SW 1271 (cell line): ENCODE data around the gene HSDL1.

ENCODE experiments used
- DNase-seq, 2 experiments: peaks; one replicate each; lab custom pipeline; 2025; lab: John Stamatoyannopoulos, UW

The HSDL1 gene

DNA sequence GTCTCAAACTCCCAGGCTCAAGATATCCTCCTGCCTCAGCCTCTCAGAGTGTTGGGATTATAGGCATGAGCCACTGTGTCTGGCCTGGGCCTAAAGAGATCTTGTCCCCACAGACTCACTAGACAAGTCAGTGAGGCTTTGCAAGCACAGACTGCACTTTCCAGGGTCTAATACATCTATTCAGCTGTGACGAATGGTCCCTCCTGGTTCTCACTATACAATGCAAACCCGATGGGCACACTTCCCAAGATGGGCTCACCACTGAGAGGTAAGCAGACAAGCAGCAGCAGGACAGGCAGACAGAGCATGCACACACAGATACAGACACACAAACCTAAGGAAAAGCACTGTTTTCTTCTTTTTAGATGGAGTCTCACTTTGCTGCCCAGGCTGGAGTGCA is 37.1 kb downstream of the HSDL1 start:
- DNase-seq: no peak

DNA sequence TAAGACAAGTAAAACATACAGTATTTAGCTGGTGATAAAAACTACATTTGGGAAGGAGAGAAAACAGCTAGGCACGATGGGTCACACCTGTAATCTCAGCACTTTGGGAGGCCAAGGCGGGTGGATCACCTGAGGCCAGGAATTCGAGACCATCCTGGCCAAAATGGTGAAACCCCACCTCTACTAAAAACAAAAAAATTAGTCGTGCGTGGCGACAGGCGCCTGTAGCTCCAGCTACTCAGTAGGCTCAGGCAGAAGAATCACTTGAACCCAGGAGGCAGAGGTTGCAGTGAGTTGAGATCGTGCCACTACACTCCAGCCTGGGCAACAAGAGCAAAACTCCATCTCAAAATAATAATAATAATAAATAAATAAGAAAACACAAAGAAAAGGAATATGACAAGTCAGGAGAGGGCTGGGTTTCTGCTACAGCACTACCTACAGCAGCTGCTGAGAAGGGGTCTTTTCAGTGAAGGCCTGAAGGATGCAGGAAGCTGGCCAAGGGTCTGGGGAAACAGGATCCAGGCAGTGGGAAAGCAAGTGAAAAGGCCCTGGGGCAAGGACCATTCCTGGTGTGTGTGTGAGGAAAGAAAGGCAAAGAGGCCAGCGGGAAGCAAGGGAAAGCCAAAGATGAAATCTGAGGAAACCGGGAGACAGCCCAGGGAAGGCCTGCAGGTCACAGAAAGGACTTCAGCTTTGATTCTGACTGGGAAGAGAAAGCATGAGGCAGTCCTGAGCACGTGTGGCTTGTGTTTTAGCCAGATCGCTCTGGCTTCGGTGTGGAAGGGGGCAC is 38.8 kb downstream of the HSDL1 start:
- no peak for DNase-seq

DNA sequence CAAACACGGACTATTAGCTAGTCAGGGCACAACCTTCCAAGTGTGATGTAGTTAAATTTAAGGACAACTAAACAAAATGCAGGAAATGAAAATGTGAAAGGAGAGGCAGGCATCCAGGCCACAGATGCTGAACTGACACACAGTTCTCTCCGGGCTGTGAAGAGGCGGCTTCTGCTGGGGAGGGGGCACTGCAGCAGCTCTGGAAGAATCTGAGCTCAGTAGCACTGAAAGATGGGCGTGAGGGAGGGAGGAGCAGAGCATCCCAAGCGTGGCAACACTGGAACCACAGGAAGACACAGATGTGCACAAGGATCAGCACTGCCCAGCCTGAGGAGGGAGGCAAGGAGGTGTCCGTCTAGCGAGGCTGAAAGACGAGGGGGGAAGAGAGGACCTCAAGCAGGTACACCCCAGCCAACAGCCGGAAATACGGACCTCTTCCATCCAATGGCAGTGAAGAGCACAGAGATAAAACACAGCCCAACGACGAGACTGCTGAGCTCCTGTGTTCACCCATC is 39.6 kb downstream of the HSDL1 start:
- DNase-seq: no peak

DNA sequence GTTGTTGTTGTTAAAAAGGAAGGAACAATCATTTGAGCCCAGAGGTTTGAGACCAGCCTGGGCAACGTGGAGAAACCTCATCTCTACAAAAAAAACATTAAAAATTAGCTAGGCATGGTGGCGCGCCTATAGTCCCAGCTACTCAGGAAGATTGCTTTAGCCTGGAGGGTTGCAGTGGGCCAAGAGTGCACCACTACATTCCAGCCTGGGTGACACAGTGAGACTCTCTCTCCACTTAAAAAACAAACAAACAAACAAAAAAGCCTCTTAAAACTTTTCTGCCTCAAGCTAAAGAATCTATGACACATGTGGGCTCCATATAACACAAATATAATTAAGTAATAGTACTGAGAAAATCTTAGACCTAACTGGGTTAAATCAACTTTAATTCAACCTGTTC is 40.7 kb downstream of the HSDL1 start:
- DNase-seq: no peak

DNA sequence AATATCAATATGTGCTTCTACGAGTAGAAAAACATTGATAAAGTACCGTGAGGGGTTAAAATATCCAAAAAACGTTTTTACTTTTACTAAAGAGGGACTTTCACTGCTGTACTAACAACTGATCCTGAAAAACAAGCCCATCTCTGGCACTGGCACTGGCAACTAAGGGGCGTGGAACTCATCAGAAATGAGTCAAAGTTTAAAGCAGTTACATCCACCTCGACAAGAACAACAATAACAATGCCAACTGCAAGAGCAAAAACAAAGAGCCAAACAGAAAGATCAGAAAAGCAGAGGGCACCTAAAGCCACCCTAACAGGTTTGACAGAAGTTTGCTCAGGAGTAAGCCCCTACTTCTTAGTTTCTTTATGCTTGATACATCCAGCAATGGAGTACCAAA is 41.3 kb downstream of the HSDL1 start:
- no peak for DNase-seq

DNA sequence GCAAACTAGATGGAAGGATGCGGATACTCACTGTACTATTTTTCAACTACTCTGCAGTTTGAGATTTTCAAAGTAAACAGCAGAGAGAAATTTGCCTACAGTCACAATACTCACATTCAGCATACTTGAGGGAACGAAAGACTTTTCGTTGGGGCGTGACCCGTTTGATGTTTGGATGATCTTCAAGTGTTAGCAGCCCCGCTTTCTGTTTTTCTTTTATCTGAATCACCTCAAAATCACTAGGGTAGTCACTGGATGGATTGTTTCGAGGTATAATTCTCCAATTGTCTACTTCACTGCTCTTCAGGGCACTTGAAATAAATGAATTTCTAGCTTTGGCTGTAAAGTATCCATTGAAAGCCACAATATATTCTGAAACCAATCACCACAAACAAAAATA is 46.0 kb downstream of the HSDL1 start:
- no peak for DNase-seq

DNA sequence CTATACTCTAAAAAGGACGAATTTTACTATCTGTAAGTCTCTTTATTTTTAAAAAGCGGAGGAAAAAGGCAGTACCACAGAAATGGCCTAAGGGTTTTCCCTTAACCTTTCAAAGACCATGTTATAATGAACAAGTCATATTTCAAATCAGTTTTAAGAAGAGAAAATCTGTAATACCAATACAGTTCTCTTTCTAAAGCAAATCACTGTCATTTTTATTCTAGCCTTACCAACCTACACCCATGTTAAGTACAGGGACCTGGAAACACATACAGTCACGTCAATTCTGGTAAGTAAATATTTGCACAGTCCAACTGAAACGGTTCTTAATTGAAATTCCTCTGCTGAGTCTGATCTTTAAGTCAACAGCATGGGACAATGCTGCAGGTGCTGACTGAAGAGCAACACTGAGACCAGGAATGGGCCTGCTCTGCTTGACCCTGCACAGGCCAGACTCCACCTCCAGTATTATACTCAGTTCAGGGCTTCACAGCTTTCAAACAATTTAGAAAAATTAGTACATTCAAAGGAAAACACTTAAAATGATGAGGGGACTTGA is 48.5 kb downstream of the HSDL1 start:
- no peak for DNase-seq

DNA sequence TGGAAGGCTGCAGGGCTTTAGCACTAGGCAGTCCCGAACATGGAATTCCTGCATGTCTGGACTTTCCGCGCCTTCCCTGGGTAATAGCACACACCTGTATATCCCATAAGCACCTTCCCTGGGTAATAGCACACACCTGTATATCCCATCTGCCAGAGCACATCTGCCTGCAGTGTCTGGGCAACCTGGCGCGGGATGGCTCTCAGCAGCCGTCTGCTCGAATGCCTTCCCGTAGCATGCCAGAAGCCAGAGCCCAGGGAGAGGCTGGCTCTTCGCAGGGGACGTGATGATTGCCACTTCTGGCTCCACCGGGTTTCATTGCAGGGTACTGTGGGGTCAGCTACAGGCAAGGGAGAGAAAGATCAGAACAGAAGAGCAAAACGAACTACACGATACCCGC is 49.5 kb downstream of the HSDL1 start:
- DNase-seq: no peak

DNA sequence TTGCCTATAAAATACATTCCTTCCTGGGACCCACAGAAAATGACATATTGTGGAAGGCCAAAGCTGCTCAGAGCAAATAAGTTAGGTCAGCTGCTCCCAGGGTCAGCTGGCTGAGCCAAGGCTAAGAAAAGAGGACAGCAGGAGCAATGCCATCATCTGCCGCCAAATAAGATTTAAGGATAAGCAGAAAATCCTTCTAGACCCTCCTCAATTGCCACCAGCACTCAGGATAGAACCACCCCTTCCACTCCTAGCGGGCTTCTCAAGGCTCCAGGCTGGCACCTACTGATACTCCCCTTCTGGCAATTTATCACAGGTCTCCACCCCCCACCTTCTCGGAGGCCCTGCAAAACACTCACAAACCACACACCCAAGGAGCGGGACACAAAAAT is 51.1 kb downstream of the HSDL1 start:
- no peak for DNase-seq

DNA sequence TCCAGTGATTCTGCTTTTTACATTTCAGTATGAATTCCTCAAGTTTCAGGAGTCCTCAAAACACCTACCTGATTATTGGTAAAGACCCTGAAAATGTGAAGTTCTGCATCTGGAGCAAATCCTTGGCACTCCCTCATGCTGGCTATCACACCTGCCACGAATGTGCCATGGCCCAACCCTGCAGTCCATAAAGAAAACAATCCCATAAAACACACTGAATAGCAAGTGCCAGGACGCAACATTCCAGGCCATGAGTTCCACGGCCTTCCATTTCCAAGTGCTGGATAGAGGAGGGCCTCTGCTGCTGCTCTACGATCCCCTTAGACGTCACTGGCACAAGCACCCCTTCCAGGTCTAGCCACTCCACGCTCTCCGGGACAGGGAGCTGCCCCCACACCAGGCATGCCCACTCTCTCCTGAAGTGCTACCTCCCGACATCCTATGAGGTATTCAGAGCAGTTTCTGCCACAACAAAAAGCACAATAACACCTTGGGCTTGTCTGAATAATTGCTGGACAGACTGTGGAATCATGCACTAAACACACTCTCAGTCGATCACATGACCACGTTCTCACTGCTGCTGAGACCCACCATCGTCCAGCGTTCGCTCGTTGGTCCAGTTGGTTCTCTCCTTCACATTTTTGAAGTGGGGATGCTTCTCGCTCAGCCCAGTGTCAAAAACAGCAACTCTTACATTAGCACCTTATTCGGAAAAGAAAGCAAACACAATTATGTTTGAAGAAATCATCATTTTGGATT is 51.7 kb downstream of the HSDL1 start:
- no peak for DNase-seq

DNA sequence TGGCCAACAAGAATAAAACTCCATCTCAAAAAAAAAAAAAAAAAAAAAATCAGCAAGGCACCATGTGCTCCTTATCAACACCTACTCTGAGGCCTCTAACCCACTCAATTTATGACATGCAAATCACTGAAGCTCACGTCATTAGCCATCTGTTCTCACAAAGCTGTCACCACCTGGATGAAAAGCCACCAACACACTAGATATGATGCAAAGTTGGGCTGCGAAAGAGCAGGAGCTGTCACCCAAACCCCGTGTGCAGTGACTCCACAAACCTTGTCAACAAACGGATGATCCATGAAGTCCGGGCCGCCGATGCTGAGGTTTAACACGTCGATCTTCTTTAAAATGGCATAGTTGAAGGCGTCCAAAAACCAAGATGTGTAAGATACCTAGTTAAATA is 53.5 kb downstream of the HSDL1 start:
- no peak for DNase-seq

DNA sequence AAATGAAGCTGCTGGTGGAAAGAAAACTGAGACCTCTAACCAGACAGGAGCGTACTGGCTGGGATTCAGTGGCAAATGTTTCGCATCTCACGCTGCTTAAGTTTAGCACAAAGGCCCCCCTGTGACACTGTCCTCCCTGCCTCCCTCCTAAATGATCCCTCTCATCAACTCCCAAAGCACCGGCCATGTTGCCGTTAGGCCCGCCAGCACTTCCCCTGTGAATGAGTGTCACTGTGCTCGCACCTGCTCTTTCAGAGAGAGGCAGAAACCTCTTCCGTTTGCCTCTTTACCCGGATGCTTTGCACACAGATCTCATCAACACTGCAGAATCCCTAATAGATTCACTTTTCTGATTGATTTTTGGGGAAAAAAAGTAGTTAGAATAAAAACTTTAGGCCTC is 54.8 kb downstream of the HSDL1 start:
- no peak for DNase-seq

DNA sequence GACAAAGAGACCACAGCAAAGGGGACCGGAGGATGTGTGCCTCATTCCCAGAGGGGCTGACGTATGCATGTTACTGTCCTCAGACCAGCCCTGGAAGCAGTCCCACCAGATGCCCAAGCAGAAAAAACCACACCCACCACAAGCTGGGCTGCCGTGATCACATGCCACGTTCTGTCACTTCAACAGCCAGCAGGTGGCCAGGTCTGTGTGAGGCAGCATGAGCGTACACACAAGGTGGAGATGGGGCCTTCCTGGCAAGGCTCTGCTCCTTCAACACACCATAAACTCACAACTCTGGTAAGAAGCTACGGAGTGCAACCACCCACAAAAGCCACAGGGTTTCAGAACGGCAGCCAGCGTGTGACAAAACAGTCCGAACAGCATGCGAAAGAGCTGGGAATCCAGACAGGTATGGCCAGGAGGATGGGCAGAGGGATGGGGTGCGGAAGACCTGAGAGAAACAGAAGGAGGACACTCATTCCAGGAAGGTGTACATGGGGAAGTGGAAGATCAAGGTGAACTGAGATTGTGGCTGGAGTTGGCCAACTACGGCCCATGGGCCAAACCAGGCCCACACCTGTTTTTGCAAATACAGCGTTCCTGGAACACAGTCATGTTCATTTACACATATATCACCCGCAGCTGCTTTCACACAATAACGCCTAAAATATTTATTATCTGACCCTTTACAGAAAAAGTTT is 56.1 kb downstream of the HSDL1 start:
- no peak for DNase-seq

DNA sequence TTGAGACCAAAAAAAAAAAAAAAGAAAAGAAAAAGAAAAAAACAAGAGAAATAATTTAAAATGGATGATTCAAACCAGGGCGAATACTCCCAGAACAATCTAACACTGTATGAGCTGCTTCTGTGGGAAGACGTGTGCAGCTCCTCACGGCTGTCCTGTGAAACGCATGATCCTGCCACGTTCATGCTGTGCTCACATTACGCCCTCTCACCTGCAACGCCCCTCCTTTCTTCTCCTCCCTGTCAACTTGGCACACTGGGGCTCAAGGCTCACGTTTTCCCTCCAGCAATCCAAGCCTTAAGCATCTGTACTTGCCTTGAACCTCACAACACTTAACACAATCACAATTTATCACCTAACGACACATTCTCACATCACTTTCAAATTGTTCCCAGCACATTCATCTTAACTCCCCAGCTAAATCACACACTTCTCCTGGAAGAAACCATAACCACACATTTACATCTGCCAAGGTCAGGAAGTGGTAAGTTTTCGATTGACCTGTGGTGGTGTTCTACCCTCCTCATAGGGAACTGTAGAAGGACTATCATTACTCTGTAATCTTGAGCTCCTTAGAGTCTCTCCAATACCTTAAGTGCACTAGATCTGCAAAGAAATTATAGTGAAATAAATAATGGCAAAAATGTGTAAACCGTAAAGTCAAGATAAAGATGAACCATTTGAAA is 57.4 kb downstream of the HSDL1 start:
- no peak for DNase-seq

DNA sequence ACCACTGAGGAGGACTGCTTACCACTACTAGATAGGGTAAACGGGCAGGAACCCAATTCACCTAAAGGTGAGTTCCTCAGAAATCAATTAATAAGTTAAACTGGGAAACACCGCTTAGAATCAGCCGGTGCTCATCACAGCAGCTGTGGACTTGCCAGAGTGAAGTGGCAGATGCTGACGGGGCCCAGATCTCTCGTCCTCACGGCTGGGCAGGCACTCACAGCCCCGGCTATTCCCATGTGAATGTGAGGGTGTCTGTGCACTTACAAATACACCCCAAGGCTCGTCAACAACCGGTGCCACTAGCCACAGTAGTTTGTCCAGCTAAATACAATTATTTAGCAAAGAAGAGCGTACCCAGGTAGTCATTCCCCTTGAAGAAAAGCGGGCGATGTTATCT is 58.0 kb downstream of the HSDL1 start:
- no peak for DNase-seq

DNA sequence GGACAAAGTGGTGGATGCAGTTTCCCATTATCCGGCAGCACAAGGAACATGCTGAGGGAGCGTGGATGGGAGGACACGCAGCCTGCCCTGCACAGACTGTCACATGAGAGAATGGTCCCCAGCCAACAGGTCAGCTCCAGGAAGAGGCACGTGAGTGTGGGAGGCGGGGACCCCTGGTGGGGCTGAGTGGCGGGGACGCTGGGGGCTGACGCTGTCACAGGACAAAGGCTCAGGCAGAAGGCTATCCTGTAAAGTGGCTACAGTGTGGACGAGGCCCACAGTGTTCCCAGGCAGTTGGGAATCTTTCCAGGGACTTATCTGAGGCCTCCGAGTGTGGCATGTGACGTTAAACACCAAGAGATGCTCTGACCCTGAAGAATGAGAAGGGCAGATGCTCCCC is 58.6 kb downstream of the HSDL1 start:
- no peak for DNase-seq

DNA sequence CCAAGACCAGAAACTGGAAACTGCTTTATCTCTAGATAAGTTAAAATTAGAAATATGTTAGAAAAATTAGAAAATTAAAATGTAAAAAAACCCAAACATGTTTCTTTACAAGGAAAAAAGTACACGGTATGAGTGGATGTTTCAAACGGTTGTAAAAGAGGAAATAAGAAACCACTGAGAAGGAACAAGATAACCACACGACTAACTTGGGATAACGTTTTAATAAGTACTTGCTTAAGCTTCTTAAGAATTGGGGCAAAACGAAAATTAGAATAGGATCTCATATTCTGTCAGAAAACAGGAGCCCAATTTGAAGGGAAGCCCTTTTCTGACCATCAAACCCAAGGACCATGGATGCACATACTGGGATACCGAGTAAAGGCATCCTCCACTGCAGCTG is 59.2 kb downstream of the HSDL1 start:
- DNase-seq: no peak

DNA sequence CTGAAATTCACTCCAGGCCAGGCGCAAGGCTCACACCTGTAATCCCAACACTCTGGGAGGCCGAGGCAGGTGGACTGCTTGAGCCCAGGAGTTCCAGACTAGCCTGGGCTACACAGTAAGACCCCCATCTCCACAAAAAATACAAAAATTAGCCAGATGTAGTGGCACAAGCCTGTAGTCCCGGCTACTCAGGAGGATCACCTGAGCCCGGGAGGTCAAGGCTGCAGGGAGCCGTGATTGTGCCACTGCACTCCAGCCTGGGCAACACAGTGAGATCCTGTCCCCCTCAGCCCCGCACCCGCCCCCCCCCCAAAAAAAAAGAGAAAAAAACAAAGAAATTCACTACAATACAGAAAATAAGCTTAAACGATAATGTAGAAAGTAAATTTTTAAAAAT is 59.7 kb downstream of the HSDL1 start:
- no peak for DNase-seq

DNA sequence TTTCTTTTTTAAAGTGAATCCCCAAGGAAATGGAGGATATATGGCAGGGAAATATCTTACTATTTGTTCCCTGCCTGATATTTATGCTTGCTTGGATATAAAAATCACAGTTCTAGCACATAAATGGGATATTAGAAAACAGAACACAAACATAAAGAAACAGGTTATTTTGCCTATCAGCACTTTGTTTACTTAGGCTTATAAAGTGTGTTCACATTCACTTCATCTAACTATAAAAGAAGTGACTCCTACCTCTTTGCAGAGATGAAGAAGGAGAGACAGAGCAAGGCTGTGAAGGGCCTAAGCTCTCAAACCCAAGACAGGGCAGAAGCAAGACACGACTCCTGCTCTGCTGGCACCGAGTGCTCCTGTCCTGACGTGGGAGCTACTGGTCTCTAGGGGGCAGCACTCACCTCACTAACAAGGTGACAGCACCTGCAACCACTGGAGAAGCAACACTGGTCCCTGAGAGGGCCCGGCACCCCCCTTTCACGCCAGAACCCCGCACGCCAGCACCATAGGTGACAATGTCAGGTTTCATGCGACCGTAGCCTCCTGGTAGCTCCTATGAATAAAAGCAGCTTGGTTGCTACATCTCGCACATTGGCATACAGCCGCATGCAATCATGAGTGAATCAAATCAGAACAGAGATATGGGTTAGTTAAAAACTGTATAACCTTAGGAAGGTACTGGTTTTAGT is 60.3 kb downstream of the HSDL1 start:
- DNase-seq: peak in 1 of 2 experiments; percentile 53

DNA sequence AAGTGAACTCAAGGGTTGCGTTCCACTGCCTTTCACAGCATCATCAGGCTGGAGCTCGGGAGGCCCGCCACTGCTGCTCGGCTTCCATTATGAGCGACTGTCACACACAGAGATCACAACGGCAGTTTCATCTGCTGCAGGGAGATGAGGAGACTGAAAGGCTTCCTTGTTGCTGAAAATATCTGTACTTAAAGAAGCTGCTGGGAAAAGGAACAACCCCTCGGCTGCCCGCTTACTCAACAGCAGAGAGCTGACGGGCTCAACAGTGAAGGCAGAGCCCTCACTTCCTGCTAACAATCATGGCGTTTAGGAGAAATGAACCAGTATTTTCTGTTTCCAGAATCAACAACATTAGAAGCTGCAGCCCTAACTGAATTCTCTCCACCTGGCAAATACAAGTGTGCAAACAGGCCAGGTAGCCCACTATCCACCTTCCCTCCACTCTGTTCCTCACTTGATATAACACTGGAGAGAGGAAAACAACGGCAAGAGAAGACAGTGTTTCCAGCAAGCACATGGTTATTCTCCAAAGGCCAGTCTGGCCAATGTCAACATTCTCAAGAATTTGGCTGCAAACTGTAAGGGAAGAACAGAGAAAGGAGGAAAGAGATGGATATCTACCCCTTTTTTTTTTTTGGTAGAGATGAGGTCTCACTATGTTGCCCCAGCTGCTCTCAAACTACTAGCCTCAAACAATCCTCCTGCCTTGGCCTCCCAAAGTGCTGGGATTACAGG is 62.0 kb downstream of the HSDL1 start:
- DNase-seq: no peak

DNA sequence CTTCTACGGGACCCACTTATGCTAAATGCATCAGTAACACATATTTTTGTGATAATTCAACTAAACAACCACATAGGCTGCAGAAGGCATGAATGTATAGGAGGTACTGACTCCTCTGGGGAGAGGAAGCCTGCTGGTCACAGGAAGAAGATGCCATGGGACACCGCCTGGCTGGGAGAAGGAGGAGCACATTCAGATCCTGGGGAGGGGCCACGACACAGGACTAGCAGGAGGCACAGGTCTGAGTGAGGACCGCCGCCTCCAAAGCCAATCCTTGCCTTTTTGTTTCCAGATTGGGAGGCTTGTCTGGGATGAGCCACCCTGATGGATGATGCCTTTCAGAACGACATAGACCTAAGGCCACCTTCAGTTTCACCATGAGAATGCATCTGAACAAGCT is 62.9 kb downstream of the HSDL1 start:
- DNase-seq: no peak
